A549 (cell line): ENCODE results near the gene RNF213.

Experiments
- MYC ChIP-seq: IDR thresholded peaks from 2 replicates; pipeline ENCODE4 v1.6.1; 2012; ENCODE audit warnings: mild to moderate bottlenecking, inconsistent platforms, low read length, improper control_type of control experiment, borderline replicate concordance
- RAD21 ChIP-seq, 2 experiments: fragments of >200 bp in 1 of 2; sonication (Bioruptor Twin) in 1 of 2; formaldehyde crosslinking in 1 of 2; IDR thresholded peaks in 1 of 2; conservative IDR thresholded peaks in 1 of 2; 2 replicates in 1 of 2; 3 replicates in 1 of 2; pipeline ENCODE4 v1.6.1; 2012 to 2018; ENCODE audit warnings: inconsistent platforms in 1 of 2
- ZFP36 ChIP-seq: fragments of 450-650 bp; IDR thresholded peaks from 2 replicates; pipeline ENCODE4 v1.6.1; 2014; ENCODE audit warnings: borderline replicate concordance; ENCODE audit not compliant: partially characterized antibody
- TF ChIP-seq, protein P1 (sequence below): fragments of >200 bp; sonication (Bioruptor Twin); formaldehyde crosslinking; IDR thresholded peaks from 3 replicates; pipeline ENCODE4 v1.5.1; 2016

DNA sequence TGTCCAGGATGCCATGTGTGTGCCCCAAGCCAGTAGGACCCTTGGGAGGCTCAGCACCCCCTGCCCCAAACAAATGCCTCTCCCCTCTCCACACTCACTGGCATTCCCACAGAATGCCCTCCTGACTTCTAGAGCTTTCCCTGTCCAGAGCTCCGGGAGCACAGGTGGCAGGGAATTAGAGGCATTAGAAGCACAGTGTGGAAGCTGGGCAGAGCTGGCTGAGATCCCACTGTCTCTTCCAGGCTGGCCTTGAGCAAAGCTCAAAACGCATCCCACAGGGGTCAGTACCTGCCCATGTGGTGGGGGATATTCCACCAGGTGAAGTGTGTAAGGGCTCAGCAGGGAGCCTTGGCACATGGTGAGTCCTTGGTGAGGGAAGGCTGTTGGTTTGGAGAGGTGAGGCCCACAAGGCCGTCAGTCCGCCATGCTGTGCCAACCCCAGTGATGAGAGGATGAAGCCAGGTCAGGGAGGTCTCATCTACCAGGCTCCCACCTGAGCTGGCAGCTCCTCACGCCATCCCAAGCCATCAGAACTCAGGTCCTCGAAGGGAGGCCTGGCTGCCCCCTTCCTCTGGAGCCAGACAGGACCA lies 172.4 kb downstream of the RNF213 start:
- no peak for TF ChIP-seq RAD21 (conservative IDR thresholded peaks at IDR 0.05 in 1 of 2, IDR thresholded peaks at IDR 0.05 in 1 of 2)
- TF ChIP-seq MYC, result no peak
- no peak for TF ChIP-seq ZFP36
- TF ChIP-seq, protein P1, sequence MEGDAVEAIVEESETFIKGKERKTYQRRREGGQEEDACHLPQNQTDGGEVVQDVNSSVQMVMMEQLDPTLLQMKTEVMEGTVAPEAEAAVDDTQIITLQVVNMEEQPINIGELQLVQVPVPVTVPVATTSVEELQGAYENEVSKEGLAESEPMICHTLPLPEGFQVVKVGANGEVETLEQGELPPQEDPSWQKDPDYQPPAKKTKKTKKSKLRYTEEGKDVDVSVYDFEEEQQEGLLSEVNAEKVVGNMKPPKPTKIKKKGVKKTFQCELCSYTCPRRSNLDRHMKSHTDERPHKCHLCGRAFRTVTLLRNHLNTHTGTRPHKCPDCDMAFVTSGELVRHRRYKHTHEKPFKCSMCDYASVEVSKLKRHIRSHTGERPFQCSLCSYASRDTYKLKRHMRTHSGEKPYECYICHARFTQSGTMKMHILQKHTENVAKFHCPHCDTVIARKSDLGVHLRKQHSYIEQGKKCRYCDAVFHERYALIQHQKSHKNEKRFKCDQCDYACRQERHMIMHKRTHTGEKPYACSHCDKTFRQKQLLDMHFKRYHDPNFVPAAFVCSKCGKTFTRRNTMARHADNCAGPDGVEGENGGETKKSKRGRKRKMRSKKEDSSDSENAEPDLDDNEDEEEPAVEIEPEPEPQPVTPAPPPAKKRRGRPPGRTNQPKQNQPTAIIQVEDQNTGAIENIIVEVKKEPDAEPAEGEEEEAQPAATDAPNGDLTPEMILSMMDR, result no peak
